ENCODE results near the gene UNC119. TPM values are rescaled to one million over a fixed set of nuclear protein-coding genes. Genes with fewer than 3 reads are reported as not detected.

UNC119 gene
- polyA plus RNA-seq, 3 donors from 2014 or later = 45.4 to 61.1 (median 50.4) TPM

DNA sequence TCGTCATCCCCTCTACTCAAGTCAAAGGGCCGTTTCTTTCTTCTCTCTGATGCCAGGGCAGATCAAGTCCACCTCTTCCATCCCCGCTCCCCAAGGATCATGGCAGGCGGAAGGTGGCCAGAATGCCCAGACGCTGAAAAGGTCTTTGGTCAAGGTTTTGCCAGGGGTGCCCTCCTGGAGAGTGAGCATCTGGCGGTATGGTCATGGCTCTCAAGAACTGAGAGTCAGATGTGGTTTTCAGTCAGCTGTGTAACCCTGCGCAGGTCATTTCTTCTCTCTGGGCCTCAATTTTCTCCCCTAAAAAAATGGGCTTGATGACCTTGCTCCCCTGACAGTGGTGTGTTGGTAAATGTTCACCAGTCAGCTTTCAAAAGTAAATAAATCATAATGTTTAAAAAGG, 33.8 kb downstream of the UNC119 start:
- no peak overlapping the region for H3K4me3 Mint-ChIP-seq
- no peak for DNase-seq
- H3K9me3 Mint-ChIP-seq = no peaks in the 10 kb centered on the region
- H3K4me1 Mint-ChIP-seq = no peaks in the 10 kb centered on the region
- no peaks in the 10 kb centered on the region for H3K36me3 Mint-ChIP-seq
- peaks cover 0 to 3% (median 3%) of the 10 kb centered on the region in 3 donors for H3K27me3 Mint-ChIP-seq (ENCODE audit: low read depth in 3 of 3)
- no peak overlapping the region for H3K27ac Mint-ChIP-seq

DNA sequence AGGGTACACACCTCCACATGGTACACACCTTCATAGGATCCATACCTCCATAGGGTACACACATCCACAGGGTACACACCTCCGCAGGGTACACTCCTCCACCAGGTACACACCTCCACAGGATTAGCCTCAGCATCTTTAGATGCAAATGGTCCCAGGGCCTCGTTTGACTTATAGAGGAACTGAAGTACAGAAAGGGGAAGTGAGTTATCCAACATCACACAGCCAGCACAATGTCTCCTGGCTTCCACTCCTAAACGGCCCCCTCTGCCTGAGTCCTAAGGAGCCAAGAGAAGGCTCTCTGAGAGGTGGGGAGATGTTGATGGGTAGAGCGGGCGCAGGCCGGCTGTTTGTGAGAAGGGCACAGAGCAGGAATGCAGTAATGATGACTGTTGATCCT, 34.3 kb downstream of the UNC119 start:
- H3K36me3 Mint-ChIP-seq = no peaks in the 10 kb centered on the region
- H3K4me3 Mint-ChIP-seq = no peak overlapping the region
- H3K4me1 Mint-ChIP-seq = no peaks in the 10 kb centered on the region
- H3K9me3 Mint-ChIP-seq = no peaks in the 10 kb centered on the region
- H3K27me3 Mint-ChIP-seq (ENCODE audit: low read depth in 3 of 3) = peaks cover 0 to 3% (median 3%) of the 10 kb centered on the region in 3 donors
- DNase-seq = no peak
- H3K27ac Mint-ChIP-seq = no peak overlapping the region

DNA sequence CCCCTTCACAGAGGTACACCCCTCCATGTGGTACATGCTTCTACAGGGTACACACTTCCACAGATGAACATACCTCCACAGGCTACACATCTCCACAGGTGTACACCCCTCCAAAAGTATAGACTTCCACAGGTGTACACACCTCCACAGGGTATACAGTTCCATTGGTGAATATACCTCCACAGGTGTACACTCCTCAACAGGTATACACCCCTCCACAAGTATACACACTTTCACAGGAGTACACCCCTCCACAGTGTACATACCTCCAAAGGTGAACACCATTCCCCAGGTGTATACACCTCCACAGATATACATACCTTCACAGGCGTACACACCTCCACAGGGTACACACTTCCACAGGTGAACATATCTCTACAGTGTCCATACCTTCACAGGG, 36.9 kb downstream of the UNC119 start:
- H3K9me3 Mint-ChIP-seq = no peaks in the 10 kb centered on the region
- H3K27me3 Mint-ChIP-seq (ENCODE audit: low read depth in 3 of 3) = peaks cover 0 to 5% (median 3%) of the 10 kb centered on the region in 3 donors
- DNase-seq = no peak
- H3K4me3 Mint-ChIP-seq = no peak overlapping the region
- H3K27ac Mint-ChIP-seq = no peak overlapping the region
- no peaks in the 10 kb centered on the region for H3K4me1 Mint-ChIP-seq
- H3K36me3 Mint-ChIP-seq = no peaks in the 10 kb centered on the region

DNA sequence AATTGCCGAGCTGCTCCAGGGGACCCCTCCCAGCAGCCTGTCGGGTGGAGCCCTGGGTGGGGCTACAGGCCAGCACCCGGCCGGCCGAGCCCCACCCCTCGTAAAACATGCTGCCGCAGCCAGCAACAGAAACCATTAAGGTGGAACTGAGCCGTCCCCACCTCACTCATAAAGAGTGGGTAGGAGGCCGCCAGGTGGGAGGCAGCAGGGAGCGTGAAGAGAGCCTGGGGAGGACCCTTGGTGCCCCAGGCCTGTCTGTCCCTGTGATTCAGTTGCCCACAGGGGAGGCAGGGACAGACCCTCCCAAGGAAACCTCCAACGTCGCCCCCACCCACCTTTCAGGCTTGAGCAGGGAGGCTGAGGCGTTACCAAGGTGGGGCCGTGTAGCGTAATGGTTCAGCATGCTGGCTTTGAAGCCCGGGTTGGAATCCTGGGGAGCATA, 37.8 kb downstream of the UNC119 start:
- no peak for DNase-seq
- no peaks in the 10 kb centered on the region for H3K9me3 Mint-ChIP-seq
- H3K27ac Mint-ChIP-seq = no peak overlapping the region
- no peaks in the 10 kb centered on the region for H3K36me3 Mint-ChIP-seq
- H3K4me3 Mint-ChIP-seq = no peak overlapping the region
- H3K4me1 Mint-ChIP-seq = no peaks in the 10 kb centered on the region
- H3K27me3 Mint-ChIP-seq (ENCODE audit: low read depth in 3 of 3) = peaks cover 0 to 5% (median 3%) of the 10 kb centered on the region in 3 donors

DNA sequence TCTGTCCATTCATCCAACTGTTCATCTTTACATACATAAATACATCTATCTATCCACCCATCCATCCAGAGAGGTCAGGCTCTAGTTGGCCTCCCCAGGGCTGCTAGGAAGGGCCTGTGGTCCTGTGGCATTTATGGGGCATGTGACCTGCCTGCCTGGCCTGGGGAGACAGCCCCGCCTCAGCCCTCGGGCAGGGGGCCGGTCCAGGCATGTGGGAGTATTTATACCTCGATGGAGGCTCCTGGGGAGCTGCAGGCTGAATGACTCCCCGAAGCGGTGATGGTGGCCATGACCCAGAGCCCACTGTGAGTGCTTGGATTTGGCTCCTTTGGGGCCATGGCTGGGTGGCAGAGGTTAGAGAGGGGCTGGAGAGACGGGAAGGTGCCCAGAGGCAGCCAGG, 38.9 kb downstream of the UNC119 start:
- Mint-ChIP-seq H3K36me3 (no peaks in the 10 kb centered on the region), H3K27ac (no peak overlapping the region), H3K4me3 (no peak overlapping the region), H3K9me3 (no peaks in the 10 kb centered on the region), H3K27me3 (ENCODE audit: low read depth in 3 of 3) (peaks cover 0 to 5% (median 5%) of the 10 kb centered on the region in 3 donors), H3K4me1 (no peaks in the 10 kb centered on the region)
- DNase-seq = no peak

DNA sequence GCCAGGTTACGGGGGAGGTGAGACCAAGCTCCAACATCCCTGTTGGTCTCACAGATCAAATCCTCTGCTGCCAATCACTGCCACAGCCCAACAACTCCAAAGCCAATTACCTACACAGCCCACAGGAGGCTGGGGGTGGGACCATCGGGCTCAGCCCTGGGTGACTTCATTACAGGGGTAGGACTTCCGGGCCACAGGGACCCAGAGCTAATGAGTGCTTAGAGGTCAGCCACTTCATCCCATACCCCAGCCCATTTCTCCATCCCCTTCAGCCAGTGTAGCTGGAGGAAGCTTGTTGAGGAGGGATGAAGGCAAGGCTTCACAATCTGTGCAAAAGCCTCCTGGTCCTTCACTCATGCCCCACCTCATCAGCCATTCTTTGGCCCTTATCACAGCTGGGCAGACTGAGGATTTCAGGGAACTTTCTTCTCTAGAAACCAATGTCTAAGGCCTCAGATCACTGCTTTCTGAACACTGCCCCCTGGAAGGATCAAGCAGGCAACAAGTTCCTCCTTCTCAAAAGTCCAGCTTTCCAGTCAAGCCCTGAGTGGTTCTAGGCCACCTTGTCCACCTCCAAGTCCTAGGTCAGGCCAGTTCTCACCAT, 40.5 kb downstream of the UNC119 start:
- H3K27ac Mint-ChIP-seq = no peak overlapping the region

DNA sequence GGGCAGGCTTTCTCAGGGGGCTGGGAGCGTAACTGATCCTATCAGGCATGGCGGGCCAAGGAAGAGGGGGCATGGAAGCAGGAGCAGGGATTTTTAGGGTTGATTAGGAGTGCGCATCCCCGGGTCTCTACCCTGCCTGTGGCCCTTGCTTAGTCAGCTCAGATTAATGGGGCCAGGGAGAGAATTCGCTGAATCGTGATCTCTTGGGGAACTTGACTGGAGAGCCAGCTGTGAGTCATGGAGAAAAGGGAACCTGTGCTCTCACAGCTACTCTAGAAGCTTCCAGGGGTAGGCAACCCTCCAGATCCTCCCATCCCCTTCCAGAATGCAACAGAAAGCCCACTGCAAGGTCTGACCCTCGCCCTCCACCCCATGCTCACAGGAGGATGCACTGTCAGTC, 42.6 kb downstream of the UNC119 start:
- Mint-ChIP-seq H3K36me3 (no peaks in the 10 kb centered on the region), H3K27me3 (ENCODE audit: low read depth in 3 of 3) (peaks cover 5 to 8% (median 6%) of the 10 kb centered on the region in 3 donors), H3K9me3 (no peaks in the 10 kb centered on the region), H3K27ac (no peak overlapping the region), H3K4me3 (no peak overlapping the region), H3K4me1 (no peaks in the 10 kb centered on the region)
- no peak for DNase-seq

More for the DNA sequence above, 40.5 kb downstream of the UNC119 start:
- Mint-ChIP-seq H3K27me3 (ENCODE audit: low read depth in 3 of 3) (peaks cover 0 to 5% (median 5%) of the 10 kb centered on the region in 3 donors), H3K4me3 (no peak overlapping the region), H3K9me3 (no peaks in the 10 kb centered on the region), H3K4me1 (no peaks in the 10 kb centered on the region), H3K36me3 (no peaks in the 10 kb centered on the region)
- no peak for DNase-seq

DNA sequence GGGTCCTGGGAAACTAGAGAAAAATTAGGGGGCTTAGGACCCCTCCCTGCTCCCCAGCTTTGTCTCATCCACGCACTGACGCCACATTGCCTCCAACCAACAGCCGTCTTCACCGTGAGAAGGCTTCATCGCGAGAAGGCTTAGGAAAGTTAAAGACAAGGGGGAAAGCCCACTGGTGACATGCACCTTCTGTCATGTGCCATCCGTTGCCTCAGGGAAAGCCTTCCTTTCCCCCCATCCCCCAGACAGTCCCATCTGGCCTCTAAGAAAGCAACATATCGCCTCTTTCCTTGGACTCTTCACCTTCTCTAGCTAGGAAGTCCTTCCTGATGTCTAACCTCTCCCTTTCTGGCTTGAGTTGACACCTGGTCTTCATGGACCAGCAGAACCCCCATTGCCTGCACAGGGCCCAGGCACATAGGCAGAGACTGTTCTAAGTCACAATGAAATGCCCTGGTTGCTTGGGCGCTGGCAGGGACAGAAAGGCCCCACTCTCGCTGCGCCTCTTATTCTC, 44.2 kb downstream of the UNC119 start:
- Mint-ChIP-seq H3K27me3 (ENCODE audit: low read depth in 3 of 3) (peaks cover 2 to 6% (median 4%) of the 10 kb centered on the region in 3 donors), H3K36me3 (no peaks in the 10 kb centered on the region), H3K27ac (no peak overlapping the region), H3K9me3 (no peaks in the 10 kb centered on the region), H3K4me3 (no peak overlapping the region), H3K4me1 (no peaks in the 10 kb centered on the region)
- no peak for DNase-seq

DNA sequence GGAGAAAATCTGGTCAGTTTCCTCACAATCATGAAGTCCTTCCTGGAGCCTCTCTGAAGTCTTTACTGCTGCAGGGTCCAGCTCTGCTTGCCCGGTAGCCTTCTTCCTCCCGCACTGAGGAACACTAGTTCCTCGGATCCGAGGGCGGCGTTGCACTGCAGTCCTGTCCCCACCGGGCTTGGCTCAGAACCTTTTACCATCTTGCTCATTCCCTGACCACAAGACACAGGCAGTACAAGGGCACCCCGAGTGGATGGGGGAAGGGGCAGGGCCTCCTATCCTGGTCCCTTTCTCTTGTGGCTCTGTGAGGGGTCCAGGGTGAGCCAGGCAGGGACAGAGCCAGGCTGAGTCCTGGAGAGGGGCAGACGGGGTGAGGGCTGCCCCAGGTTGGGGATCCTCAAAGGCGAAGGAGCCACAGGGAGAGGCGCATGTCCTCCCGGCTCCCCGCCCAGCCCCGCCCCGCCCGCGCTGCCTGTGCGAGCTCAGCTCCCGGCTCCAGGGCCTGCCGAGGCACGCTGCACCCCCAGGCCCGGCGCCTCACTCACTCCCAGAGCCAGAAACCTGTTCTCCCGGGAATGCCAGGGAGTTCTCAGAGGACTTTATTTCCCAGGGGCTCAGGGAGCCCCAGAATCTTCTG, 44.7 kb downstream of the UNC119 start:
- Mint-ChIP-seq H3K4me3 (no peak overlapping the region), H3K27ac (no peak overlapping the region), H3K36me3 (no peaks in the 10 kb centered on the region), H3K27me3 (ENCODE audit: low read depth in 3 of 3) (peaks cover under 1 to 6% (median 4%) of the 10 kb centered on the region in 3 donors), H3K9me3 (no peaks in the 10 kb centered on the region), H3K4me1 (no peaks in the 10 kb centered on the region)
- DNase-seq = no peak

DNA sequence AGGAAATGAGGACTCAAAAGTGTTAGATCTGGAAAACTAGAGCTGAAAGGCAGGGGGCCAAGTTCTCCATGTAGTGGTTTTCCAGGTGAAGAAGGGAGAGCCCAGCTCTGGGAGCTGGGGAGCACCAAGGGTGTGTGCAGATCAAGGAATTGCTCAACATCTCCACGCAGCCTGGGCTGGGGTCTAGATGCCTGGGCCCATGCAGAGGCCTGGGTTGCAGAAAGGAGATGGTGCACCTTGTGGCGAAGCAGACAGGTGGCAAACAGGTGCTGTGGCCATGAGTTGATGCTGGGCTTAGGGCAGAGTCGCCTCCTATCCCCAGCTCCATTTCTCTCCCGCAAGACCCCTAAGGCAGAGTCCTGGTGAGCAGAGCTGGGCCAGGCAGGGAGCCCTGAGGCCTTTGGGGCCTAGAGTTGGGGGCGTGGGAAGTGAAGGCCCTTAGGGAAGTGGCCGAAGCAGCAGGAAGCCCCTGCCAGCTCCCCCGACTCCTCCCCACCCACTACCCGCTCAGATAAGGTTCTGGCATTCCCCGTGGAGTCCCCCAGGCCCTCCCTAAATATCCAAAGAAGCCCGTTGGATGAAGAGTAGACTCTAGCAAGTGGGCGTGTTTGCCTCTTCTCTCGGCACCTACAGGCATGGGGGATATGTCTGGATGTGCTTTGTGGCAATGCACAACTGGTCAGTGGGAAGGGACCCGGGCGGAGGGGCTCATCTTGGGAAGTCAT, 45.5 kb downstream of the UNC119 start:
- Mint-ChIP-seq H3K4me3 (no peak overlapping the region), H3K4me1 (no peaks in the 10 kb centered on the region), H3K9me3 (no peaks in the 10 kb centered on the region), H3K27ac (no peak overlapping the region), H3K27me3 (ENCODE audit: low read depth in 3 of 3) (peaks cover 0 to 6% (median 4%) of the 10 kb centered on the region in 3 donors), H3K36me3 (no peaks in the 10 kb centered on the region)
- no peak for DNase-seq

DNA sequence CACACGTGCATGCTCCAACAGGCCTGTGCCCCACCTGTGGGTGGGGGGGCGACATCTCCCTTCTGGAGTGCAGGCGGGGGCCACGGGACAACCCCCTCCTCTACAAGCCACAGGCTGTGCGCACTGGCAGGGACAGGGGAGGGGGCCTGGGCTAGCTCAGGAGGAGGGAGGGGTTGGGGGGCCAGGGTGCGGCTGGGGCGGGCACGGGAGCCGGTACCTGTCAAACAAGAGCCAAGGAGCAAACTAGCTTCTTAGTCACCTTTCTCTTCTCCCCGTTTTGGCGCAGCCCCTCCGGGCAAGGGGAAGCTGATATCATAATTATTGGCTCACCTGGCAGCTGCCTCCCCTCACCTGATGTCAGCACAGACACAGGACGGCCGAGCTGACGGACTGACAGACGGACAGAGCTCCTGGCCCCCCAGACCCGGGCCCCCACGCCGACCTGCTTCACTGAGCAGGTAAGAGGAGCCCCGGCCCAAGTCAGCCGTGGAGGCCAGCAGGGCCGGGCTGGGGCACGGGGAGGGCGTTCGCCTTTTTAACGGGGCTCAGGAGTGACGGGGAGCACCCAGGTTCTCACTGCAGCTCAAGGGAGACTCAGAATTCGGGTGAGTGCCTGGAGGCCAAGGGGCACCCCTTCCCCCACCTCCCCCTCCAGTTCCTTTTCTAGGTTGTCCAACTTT, 46.3 kb downstream of the UNC119 start, which contains the start of gene FOXN1:
TSS of gene FOXN1 (plus strand) at position 363 of the 680 bp plus-strand sequence. CDS start 17,622 bp downstream, outside the sequence.
- no peaks in the 10 kb centered on the region for H3K36me3 Mint-ChIP-seq
- H3K27me3 Mint-ChIP-seq (ENCODE audit: low read depth in 3 of 3) = peaks cover 0 to 6% (median 4%) of the 10 kb centered on the region in 3 donors
- no peak for DNase-seq
- no peaks in the 10 kb centered on the region for H3K9me3 Mint-ChIP-seq
- no peak within 1 kb of the TSS for H3K27ac Mint-ChIP-seq
- no peaks in the 10 kb centered on the region for H3K4me1 Mint-ChIP-seq
- H3K4me3 Mint-ChIP-seq = no peak within 1 kb of the TSS

DNA sequence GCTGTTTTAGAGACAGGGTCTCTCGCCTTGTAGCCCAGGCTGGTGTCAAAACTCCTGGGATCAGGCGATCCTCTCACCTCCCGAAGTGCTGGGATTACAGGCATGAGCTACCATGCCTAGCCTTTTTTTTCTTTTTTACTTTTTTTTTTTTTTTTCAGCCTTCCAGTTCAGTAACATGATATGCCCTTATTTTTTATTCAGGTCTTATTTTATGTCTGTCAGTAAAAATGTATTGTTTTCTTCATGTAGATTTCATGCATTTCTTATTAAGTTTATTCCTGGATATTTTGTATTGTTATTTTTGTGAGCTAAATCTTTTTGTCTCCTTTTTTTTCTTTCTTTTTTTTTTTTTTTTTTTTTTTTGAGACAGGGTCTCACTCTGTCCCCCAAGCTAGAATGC, 49.0 kb downstream of the UNC119 start:
- no peaks in the 10 kb centered on the region for H3K4me1 Mint-ChIP-seq
- no peaks in the 10 kb centered on the region for H3K9me3 Mint-ChIP-seq
- H3K36me3 Mint-ChIP-seq = no peaks in the 10 kb centered on the region
- no peak overlapping the region for H3K27ac Mint-ChIP-seq
- no peak for DNase-seq
- H3K27me3 Mint-ChIP-seq (ENCODE audit: low read depth in 3 of 3) = peaks cover 0 to 8% (median 2%) of the 10 kb centered on the region in 3 donors
- H3K4me3 Mint-ChIP-seq = no peak overlapping the region

DNA sequence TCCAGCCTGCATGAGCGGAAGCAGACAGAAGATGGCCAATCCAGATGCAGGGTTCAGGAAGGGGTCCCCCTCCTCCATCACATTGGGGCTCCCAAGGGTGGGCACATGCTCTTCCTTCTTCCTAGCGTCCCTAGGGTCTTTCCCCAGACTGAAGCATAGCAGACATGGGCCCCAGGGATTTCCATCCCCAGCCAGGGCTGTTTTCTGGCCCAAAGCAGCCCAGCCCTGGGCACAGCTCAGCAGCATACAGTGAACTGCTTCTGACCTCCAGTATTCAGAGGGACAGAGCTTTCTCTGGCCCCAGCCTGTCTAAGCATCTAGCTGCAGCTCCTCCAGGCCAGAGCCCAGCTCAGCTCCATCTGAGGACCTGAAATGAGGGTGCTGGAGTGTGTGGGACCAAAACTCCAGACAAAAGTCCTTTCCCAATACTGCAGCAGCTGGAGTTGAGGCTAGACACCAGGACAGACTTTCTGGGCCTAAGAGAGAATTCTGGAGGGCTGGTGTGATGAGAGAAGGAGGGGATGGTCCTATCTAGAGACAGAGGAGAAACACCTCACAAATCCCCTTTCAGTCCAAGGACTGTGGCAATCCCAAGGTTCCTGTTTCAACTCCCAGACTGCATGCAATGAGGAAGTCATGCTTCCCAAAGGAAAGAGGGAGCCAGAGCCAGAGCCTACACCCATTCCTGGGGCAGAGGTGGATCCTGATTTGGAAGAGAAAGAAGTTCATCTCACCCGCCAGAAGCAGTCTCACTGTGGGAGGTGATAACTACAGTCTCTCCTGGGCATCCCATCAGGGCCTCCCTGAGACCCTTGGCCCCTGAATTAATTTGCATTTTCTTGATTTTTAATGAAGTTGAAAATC, 50.8 kb downstream of the UNC119 start:
- no peak overlapping the region for H3K27ac Mint-ChIP-seq
- no peak overlapping the region for H3K4me3 Mint-ChIP-seq
- H3K27me3 Mint-ChIP-seq (ENCODE audit: low read depth in 3 of 3) = peaks cover 0 to 8% (median 2%) of the 10 kb centered on the region in 3 donors
- no peaks in the 10 kb centered on the region for H3K9me3 Mint-ChIP-seq
- H3K4me1 Mint-ChIP-seq = no peaks in the 10 kb centered on the region
- DNase-seq = no peak
- H3K36me3 Mint-ChIP-seq = no peaks in the 10 kb centered on the region

All from immature natural killer cell (primary cell).